ENCODE data around the gene MAP2K5. TPM values are rescaled to one million over a fixed set of nuclear protein-coding genes. Genes with fewer than 3 reads are reported as not detected.
A peak's percentile ranks its signal among the peaks of the same experiment; 100 is the strongest.

MAP2K5 gene
- total RNA-seq, 2 experiments from 2014 or later, result 17.0 to 20.8 TPM

DNA sequence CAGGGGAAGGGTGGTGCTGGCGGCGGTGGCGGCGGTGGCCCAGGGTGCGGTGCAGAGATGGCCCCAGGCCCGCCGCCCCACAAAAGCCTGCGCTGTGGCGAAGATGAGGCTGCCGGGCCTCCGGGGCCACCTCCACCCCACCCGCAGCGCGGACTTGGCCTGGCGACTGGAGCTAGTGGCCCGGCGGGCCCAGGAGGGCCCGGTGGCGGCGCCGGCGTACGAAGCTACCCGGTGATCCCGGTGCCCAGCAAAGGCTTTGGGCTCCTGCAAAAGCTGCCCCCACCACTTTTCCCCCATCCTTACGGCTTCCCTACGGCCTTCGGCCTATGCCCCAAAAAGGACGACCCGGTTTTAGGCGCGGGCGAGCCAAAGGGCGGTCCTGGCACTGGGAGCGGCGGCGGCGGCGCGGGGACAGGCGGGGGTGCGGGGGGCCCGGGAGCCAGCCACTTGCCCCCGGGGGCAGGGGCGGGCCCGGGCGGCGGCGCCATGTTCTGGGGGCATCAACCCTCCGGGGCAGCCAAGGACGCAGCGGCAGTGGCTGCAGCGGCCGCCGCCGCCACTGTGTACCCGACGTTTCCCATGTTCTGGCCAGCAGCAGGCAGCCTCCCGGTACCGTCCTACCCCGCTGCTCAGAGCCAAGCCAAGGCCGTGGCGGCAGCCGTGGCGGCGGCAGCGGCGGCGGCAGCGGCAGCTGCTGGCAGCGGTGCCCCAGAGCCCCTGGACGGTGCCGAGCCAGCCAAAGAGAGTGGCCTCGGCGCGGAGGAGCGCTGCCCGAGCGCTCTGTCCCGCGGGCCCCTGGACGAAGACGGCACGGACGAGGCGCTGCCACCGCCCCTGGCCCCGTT is 284.4 kb downstream of the MAP2K5 start:
- Mint-ChIP-seq H3K4me1 (peaks cover 40% of the 10 kb centered on the region), H3K27ac (no peak overlapping the region), H3K9me3 (no peaks in the 10 kb centered on the region), H3K36me3 (peaks cover 2% of the 10 kb centered on the region), H3K4me3 (no peak overlapping the region), H3K27me3 (peaks cover 80% of the 10 kb centered on the region)
- no peak for DNase-seq

DNA sequence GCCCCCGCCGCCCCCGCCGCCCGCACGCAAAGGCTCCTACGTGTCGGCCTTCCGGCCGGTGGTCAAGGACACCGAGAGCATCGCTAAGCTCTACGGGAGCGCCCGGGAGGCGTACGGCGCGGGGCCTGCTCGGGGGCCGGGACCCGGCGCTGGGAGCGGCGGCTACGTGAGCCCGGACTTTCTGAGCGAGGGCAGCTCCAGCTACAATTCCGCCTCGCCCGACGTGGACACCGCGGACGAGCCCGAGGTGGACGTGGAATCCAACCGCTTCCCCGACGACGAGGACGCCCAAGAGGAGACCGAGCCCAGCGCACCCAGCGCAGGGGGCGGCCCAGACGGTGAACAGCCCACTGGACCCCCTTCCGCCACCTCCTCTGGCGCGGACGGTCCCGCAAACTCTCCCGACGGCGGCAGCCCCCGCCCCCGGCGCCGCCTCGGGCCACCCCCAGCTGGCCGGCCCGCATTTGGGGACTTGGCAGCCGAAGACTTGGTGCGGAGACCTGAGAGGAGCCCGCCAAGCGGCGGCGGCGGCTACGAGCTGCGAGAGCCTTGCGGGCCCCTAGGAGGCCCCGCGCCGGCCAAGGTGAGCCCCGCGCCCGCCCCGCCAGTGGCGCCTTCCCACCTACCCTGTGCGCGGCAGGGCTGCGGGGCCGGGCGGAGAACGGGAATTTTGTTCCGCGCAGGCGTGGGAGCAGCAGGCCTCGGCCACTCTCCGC is 285.2 kb downstream of the MAP2K5 start:
- Mint-ChIP-seq H3K27me3 (peaks cover 80% of the 10 kb centered on the region), H3K36me3 (peaks cover 2% of the 10 kb centered on the region), H3K4me1 (peaks cover 33% of the 10 kb centered on the region), H3K27ac (no peak overlapping the region), H3K4me3 (no peak overlapping the region), H3K9me3 (no peaks in the 10 kb centered on the region)
- no peak for DNase-seq

DNA sequence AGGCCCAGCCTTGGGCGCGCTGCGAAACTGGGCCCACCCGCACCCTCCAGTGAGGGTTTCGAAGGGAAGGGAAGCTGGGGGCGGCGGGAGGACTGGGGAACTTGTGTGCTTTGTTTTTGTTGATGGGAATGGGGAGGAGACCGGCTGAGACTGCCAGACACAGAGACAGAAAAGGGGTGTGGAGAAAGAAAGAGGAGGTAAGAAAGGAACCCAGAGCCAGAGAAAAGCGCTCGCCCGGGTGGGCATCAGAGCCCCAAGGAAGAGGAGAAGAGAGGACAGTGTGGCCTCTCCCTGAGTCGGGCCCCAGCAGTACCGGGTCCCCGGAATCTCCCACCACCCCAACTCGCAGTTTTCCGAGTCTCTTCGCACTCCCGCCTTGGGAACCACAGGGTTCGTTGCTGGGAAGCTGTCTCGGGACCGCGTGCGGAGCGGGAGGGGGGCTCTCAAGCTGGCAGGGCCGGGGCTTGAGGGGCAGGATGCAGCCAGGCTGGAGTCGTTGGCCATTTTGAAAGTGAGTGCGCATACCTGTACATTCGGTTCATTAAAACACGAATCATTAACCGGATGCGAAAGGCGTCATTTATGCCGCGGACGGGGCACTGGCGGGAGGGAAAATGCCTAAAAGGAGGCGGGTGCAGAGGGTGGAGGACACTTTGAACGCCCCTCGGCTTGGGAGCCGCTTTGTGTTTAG is 285.9 kb downstream of the MAP2K5 start:
- Mint-ChIP-seq H3K4me3 (peak overlapping the region; percentile 29), H3K4me1 (peaks cover 37% of the 10 kb centered on the region), H3K27me3 (peaks cover 84% of the 10 kb centered on the region), H3K27ac (no peak overlapping the region), H3K36me3 (peaks cover 2% of the 10 kb centered on the region), H3K9me3 (no peaks in the 10 kb centered on the region)
- no peak for DNase-seq

GRCh38 chr15:67828969-67829646 is 286.6 kb downstream of the MAP2K5 start:
- no peaks in the 10 kb centered on the region for H3K9me3 Mint-ChIP-seq
- peak overlapping the region; percentile 8 for H3K4me3 Mint-ChIP-seq
- H3K4me1 Mint-ChIP-seq, result peaks cover 37% of the 10 kb centered on the region
- DNase-seq, result no peak
- H3K27me3 Mint-ChIP-seq, result peaks cover 84% of the 10 kb centered on the region
- H3K27ac Mint-ChIP-seq, result no peak overlapping the region
- no peaks in the 10 kb centered on the region for H3K36me3 Mint-ChIP-seq

DNA sequence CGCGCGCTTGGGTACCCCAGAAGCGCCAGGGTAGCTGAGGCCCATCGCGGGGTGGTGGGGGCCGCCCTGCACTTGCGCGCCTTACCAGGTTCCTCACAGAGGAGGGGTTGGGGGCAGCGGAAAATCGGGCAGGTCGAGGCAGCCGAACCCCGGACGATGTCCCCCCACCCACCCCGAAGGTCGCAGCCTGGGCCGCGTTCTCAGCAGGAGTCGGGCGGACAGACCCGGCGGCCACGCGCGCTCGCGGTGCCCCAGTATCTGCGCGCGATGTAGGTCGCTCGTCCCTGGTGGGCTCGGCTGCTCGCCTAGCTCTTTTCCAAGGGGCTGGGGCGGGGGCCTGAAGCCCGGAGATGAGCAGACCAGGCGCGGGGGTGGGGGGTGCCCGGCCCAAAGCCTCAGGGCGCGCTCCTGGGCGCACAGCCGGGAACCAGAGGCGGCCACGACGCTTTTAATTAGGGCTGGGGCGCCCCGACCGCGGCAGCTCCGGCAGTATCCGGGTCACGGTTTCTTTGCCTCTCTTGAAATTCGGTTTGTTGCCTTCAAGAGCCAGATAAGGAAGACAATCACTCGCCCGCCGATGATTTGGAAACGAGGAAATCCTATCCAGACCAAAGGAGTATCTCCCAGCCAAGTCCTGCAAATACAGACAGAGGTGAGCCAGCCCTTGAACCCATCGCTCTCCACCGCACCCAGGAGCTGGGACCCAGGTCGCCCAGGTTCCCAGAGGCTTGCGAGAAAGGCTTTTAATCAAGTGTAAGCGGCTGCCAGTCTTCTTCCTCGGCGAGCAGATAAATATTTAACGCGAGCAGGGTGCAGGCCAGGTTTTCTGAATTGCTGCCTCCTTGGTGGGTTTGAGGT is 287.4 kb downstream of the MAP2K5 start:
- Mint-ChIP-seq H3K36me3 (no peaks in the 10 kb centered on the region), H3K4me1 (peaks cover 37% of the 10 kb centered on the region), H3K4me3 (peak overlapping the region; percentile 8), H3K27me3 (peaks cover 84% of the 10 kb centered on the region), H3K27ac (no peak overlapping the region), H3K9me3 (no peaks in the 10 kb centered on the region)
- no peak for DNase-seq

DNA sequence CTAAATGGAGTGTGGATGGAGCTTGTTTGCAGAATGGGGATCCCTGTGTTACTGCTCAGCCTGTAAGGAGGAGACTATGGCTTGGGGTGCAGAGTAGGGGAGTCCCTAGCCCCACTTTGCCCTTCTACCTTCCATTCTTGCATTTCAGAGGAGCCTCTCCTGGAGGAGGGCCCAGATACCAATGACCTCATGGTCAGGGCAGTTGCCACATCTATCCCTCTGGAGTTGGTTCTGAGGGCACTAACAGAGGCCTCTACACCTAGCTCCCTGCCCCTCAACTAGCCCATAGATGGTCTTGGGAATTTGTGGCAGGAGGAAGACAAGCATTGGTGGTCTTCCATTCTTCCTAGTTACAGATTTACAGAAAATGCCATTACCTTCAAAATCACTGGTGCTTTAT is 288.9 kb downstream of the MAP2K5 start:
- H3K9me3 Mint-ChIP-seq, result no peaks in the 10 kb centered on the region
- H3K4me3 Mint-ChIP-seq, result no peak overlapping the region
- H3K4me1 Mint-ChIP-seq, result peaks cover 37% of the 10 kb centered on the region
- no peaks in the 10 kb centered on the region for H3K36me3 Mint-ChIP-seq
- no peak overlapping the region for H3K27ac Mint-ChIP-seq
- H3K27me3 Mint-ChIP-seq, result peaks cover 84% of the 10 kb centered on the region
- DNase-seq, result no peak

GRCh38 chr15:67832031-67832551 is 289.6 kb downstream of the MAP2K5 start:
- Mint-ChIP-seq H3K36me3 (no peaks in the 10 kb centered on the region), H3K4me3 (no peak overlapping the region), H3K27ac (no peak overlapping the region), H3K4me1 (peaks cover 35% of the 10 kb centered on the region), H3K9me3 (no peaks in the 10 kb centered on the region), H3K27me3 (peaks cover 83% of the 10 kb centered on the region)
- DNase-seq, result no peak

DNA sequence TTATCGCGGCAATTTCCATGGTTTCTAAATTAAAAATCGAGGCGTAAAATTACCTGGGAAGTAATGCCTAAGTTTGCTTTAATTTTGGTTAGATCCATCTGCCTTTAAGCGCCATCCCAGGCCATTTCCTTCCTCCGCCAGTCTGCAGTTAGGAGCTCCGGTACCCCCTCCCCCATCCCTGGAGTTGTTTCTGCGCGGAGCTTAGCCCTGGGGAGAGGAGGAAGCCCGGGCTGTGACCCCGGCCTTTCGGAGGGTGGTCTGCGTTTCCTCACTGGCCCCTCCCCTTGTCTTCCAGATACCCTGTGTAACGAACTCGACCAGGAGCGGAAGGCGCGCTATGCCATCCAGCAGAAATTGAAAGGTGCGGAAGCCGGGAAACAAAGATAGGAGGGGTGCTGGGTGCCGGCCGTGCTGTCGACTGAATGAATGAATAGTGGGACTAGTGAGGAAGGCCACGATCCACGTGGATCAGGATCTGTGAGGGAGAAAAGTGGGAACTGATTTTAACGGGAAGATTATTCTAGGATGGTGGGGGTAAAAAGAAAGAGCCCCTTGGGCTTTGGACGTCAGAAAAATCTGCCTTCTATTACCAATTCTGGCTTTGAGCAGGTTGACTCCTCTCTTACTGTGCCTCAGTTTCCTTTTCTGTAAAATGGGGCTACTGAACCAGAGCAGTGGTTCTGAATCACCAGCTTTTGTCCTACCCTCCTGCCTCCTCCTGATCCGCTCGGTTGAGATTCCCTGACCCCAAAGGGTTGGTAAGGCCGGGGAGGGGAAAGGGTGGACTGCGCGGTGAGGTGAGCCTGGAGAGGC is 290.6 kb downstream of the MAP2K5 start:
- DNase-seq, result no peak
- no peaks in the 10 kb centered on the region for H3K36me3 Mint-ChIP-seq
- H3K27ac Mint-ChIP-seq, result no peak overlapping the region
- no peaks in the 10 kb centered on the region for H3K9me3 Mint-ChIP-seq
- peak overlapping the region; percentile 71 for H3K4me3 Mint-ChIP-seq
- peaks cover 35% of the 10 kb centered on the region for H3K4me1 Mint-ChIP-seq
- H3K27me3 Mint-ChIP-seq, result peaks cover 82% of the 10 kb centered on the region

- Mint-ChIP-seq H3K36me3 (no peaks in the 10 kb centered on the region), H3K4me1 (peaks cover 39% of the 10 kb centered on the region), H3K27ac (no peak overlapping the region), H3K27me3 (peaks cover 74% of the 10 kb centered on the region), H3K9me3 (no peaks in the 10 kb centered on the region), H3K4me3 (peak overlapping the region; percentile 71)
- no peak for DNase-seq
Observed at GRCh38 chr15:67833710-67834511, 291.4 kb downstream of the MAP2K5 start.

DNA sequence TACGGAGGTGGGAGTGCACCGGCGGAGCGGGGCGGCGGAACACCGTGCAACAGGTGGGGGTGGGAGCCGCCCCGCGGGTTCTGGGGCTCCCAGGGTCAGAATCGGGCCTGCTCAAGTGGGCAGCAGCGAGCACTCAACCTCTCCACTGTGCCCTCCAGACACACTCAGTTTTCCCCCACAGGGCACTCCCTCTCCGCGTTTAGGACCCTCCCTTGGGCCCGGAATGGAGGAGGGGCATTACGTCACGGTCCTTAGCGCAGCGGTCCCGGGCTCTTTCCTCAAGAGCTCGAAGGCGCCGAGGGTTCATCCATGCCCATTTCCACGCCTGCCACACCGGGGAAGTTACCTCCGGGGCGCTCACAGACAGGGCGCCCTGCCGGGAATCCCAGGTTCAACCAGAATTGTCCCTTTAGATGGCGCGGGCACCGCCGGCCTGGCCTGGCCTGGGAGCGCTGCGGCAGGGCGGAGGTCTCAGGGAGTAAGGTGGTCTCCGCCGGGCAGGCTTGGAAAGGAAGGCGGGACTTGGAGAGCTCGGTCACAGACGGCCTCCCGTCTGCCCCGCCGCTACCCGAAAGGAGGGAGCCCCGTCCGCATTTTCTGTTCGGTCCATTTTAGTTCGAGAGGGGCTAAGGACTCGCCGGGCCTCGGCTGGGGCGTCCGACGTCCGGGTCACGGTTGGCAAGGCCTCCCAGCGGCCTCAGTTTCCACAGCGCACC is 292.2 kb downstream of the MAP2K5 start:
- Mint-ChIP-seq H3K9me3 (no peaks in the 10 kb centered on the region), H3K27ac (no peak overlapping the region), H3K36me3 (no peaks in the 10 kb centered on the region), H3K4me3 (peak overlapping the region; percentile 71), H3K4me1 (peaks cover 37% of the 10 kb centered on the region), H3K27me3 (peaks cover 69% of the 10 kb centered on the region)
- DNase-seq, result no peak

DNA sequence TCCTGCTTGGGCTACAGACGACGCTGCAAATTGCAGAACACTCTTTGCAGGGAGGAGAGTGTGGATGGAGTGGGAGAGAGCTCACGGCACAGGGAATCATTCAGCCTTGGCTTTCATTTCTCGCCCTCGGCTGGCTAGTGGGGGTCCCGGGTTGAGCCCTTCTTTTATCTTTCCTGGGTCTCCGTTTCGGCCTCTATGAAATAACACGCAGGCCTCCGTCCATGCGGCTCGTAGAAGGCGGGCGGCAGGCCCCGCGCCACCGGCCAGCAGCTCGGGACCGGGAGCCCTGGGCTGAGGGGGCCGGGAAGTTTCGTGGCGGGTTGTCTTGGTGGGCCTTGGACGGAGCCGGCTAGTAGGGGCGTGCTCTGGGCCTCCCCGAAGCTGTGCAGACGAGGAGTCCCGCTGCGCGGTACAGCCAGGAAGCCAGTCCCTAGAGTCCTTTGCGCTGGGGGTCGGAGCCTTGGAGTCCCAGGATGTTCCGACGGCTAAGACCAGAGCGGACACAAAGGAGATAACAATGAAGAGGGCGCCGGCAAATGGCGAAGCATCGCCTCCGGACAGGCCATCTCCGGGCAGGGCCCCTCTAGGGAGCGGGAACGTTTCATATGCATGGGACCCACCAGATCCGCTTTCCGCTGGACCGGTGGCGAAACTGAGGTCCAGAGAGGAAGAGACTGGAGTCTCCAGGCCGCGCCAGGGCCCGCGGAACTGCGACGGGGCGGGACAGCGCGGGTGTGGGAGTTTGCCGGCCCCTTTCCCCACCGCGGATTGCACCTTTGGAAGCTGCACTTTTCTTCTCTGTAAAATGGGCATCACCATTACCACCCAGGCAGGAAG is 293.0 kb downstream of the MAP2K5 start:
- Mint-ChIP-seq H3K27ac (no peak overlapping the region), H3K9me3 (peaks cover 2% of the 10 kb centered on the region), H3K4me1 (peaks cover 38% of the 10 kb centered on the region), H3K4me3 (peak overlapping the region; percentile 71), H3K36me3 (peaks cover 4% of the 10 kb centered on the region), H3K27me3 (peaks cover 67% of the 10 kb centered on the region)
- no peak for DNase-seq

- peak overlapping the region; percentile 71 for H3K4me3 Mint-ChIP-seq
- peaks cover 62% of the 10 kb centered on the region for H3K27me3 Mint-ChIP-seq
- H3K4me1 Mint-ChIP-seq, result peaks cover 40% of the 10 kb centered on the region
- H3K36me3 Mint-ChIP-seq, result peaks cover 4% of the 10 kb centered on the region
- H3K27ac Mint-ChIP-seq, result no peak overlapping the region
- peaks cover 2% of the 10 kb centered on the region for H3K9me3 Mint-ChIP-seq
- DNase-seq, result no peak
Observed at GRCh38 chr15:67836134-67836455, 293.6 kb downstream of the MAP2K5 start.

All from activated naive CD8-positive, alpha-beta T cell treated with anti-CD3 and anti-CD28 coated beads for 36 hours (primary cell).